GM12891 (cell line): ENCODE results near the gene TACC3.

ENCODE experiments used
- PAX5 ChIP-seq: IDR thresholded peaks from 2 replicates; pipeline ENCODE4 v1.6.1; 2011; ENCODE audit warnings: low read length, moderate library complexity, mild to moderate bottlenecking; ENCODE audit not compliant: insufficient read depth, severe bottlenecking
- POLR2A ChIP-seq: IDR thresholded peaks from 2 replicates; pipeline ENCODE4 v1.6.1; 2011; ENCODE audit warnings: low read depth, low read length, control low read depth
- POLR2AphosphoS5 ChIP-seq: IDR thresholded peaks from 2 replicates; pipeline ENCODE4 v1.6.1; 2011; ENCODE audit warnings: low read depth, low read length, control low read depth
- SPI1 ChIP-seq: IDR thresholded peaks from 2 replicates; pipeline ENCODE4 v1.6.1; 2011; ENCODE audit warnings: low read depth, low read length, control low read depth
- TAF1 ChIP-seq: IDR thresholded peaks from 2 replicates; pipeline ENCODE4 v1.6.1; 2011; ENCODE audit warnings: low read depth, low read length, control low read depth

DNA sequence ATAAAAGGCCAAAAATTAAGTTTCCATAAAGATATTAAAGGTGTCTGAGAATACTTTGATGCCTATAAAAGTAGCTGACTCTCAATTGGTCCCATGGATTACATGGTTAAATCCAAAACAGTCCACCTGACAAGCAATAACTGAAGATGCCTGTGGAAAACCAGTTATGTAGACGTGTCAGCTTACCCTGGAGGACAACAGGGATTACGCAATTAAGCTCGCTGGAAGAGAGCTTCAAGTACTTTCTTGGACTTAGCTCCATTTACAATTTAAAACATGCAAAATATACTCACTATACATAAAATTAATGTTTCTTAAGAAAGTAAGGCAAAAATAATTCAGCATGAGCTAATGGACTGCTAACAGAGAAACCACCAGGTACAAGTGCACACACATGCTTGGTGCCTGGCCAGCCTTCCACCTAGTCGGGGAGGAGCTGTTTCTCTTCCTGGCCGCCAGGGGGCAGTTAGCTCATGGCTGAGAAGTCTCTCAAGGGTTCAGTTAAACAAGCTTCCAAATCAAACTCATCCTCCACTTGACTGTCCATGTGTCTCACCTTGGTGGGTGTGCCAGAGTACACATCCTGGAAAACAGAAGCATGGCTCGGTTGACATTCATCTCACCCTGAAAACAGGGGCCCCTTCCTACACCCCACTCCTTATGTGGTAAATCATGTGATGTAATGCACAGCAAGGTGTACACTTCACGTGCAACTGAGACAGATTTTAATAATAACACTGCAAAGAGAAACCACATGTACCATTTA is 28.0 kb upstream of the TACC3 start:
- 0 out of 2 replicates have a peak, but pooled peaks have one; percentile 14 for TF ChIP-seq POLR2AphosphoS5
- TF ChIP-seq SPI1 = no peak
- no peak for TF ChIP-seq POLR2A
- no peak for TF ChIP-seq TAF1
- TF ChIP-seq PAX5 = no peak
